GM21529 (cell line): Measurements from ENCODE around the gene RNF169.

Experiments
- ATAC-seq: cut with Tn5 transposase; IDR thresholded peaks from one replicate; pipeline ENCODE4 v1.9.1; 2021; ENCODE audit not compliant: unreplicated experiment

The RNF169 gene, protein sequence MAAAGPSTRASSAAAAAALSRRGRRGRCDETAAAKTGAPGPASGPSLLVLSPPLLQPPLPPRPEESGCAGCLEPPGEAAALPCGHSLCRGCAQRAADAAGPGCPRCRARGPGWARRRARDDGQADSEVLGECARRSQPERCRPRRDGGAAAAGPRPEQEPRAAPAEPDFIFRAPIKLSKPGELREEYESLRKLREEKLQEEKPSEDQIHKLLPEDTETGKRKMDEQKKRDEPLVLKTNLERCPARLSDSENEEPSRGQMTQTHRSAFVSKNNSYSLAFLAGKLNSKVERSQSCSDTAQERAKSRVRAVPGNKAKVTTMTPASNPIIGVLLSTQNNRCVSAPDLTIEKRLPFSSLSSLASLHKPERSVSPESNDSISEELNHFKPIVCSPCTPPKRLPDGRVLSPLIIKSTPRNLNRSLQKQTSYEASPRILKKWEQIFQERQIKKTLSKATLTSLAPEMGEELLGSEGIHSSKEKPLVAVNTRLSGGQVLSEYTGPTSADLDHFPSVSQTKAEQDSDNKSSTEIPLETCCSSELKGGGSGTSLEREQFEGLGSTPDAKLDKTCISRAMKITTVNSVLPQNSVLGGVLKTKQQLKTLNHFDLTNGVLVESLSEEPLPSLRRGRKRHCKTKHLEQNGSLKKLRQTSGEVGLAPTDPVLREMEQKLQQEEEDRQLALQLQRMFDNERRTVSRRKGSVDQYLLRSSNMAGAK

DNA sequence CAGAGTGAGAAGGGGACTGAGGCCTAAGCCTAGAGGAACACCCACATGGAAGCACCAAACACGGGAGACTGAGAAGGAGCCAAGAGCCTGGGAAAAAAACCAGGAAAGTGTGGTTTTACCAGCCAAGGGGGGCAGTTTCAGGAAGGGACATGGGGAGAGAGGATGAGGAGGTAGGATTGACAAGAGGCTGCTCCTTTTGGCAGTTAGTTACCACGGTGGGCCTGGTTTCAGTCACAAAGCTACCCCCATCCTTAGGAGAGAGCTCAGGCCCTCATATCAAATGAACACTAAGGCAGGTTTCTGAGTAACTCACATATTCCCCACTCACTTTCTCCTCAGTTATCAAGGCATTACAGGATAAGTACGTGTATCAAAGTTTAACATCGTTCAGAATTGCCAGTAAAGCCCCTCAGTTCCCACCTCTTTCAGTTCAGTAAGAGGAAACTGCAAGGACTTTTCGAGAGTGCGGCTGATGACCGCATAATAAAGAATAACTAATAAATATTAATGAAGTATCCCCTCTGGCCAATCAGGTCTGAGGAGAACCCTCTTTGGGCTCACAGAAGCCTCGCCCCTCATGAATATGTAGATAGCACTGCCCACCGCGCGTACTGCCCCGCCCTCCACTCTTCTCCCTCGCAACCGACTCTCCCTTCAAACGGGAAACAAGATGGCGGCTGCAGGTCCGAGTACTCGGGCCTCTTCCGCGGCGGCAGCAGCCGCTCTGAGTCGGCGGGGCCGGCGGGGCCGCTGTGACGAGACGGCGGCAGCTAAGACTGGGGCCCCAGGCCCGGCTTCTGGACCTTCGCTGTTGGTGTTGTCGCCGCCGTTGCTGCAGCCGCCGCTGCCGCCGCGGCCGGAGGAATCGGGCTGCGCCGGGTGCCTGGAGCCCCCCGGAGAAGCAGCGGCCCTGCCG lies at the start of gene RNF169:
RNF169 (plus strand) TSS at position 639 of the 916 bp plus-strand sequence; CDS start at position 671, 32 bp downstream.
- ATAC-seq = peak; percentile 99

DNA sequence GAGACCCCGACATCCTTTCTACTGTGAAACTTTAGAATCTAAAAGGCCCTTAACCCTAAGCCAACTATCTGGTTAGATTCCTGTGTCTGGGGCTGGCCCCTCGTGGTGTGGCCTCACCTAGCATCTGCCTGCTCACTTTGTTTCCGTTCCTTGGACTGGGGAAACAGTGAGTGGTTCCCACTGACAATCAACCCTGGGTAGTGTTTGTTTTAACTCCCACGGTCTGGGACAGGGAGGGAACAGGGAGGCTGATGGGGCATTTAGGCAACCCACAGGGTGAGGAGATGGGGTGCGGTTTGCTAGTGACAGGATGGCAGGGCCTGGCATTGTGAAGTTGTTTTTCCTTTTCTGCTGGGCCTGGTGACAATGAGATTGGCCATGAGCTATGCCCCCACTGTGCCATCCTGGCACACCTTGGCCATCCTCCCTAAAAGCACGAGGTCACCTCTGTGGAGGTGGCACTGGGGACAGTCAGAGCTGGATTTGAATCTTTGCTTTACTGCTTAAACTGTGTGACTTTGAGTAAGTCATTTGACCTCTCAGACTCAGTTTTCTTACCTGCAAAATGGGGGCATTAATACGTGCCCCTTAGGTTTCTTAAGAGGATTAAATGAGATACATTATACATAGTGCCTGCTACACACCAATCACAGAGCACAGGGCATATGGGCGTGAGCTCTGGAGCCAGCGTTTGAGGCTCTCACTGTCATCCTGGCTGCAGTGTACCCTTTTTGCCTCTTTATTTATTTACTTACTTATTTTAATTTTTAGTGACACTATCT lies 48.8 kb upstream of the RNF169 start:
- no peak for ATAC-seq

DNA sequence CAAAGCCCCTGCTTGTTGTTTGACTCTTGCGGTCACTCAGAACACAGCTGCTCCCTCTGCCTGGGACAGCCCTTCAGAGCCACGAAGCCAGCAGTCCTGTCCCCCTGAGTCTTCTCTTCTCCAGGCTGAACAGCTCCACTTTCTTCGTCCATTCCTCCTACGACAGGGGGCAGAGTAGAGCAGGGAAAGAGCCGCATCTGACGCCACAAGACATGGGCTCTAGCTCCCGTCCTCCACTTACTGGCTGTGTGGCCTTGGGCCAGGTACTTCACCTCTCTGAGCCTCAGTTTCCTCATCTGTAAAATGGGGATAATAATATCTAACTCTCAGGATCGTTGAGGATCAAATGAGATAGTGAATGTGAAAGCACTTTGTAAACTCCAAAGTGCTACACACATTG lies 47.3 kb upstream of the RNF169 start:
- ATAC-seq = no peak

DNA sequence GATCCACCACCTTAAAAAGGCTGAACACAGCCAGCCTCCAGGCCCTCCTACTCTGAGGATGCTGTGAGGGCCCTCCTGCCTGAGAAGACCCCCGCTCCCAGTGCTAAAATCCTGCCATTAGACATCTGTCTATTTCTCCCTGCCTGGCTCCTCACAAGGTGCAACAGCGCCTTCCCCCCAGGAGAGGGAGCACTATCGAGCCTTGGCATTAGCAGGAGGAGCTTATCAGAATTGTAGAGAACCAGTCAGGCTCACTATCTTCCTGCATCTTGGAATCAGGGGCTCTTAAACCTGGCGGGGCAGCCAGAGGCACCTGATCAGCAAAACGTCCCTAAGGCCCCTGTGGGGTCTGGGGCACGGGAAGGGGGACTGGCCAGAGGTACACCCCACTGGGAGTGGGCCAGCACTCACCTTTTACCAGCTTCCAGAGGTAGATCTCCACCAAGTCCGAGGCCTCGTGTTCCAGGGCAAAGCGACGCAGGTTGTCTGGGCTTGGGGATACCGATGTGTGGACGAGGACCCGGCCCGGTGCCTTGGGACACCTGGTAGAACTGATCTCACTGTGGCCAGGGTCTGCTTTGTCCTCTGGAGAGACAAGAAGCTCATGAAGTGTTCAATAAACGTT lies 46.2 kb upstream of the RNF169 start:
- ATAC-seq = no peak

DNA sequence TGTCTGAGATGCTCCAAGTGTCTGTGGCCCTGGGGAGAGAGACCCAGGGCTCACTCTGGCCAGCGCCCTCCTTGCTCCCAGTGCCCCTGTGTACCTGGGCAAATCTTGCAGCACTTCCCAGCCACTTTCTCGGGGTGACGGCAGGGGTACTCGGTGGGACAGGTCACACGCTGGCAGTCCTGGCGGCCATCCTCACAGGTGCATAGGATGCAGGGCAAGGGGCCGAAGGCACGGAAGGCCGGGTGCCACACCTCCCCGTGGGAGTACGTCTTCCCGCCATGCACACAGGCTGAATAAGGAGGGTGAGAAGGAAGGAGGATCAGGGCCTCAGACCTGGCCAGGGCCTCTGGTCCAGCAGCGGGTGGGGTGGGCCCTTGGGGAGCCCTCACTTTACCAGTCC lies 45.4 kb upstream of the RNF169 start:
- no peak for ATAC-seq

DNA sequence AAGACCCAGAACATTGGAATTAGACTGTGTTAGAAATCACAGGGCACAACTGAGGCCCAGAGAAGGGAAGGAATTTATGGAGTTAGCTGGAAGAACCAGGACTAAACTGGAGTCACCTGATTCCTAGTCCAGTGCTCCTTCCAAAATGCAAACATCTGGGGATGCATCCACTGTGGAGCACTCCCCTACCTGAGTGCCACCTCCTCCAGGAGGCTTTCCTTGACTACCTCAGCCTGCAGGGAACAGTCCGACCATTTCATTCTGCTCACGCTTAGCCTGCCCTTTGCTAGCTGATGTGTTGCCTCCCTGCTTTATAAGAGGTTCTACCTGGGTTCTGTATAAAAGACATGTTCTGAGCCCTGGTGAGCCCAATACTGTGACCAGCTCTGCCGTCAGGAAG lies 41.5 kb upstream of the RNF169 start:
- ATAC-seq = no peak

DNA sequence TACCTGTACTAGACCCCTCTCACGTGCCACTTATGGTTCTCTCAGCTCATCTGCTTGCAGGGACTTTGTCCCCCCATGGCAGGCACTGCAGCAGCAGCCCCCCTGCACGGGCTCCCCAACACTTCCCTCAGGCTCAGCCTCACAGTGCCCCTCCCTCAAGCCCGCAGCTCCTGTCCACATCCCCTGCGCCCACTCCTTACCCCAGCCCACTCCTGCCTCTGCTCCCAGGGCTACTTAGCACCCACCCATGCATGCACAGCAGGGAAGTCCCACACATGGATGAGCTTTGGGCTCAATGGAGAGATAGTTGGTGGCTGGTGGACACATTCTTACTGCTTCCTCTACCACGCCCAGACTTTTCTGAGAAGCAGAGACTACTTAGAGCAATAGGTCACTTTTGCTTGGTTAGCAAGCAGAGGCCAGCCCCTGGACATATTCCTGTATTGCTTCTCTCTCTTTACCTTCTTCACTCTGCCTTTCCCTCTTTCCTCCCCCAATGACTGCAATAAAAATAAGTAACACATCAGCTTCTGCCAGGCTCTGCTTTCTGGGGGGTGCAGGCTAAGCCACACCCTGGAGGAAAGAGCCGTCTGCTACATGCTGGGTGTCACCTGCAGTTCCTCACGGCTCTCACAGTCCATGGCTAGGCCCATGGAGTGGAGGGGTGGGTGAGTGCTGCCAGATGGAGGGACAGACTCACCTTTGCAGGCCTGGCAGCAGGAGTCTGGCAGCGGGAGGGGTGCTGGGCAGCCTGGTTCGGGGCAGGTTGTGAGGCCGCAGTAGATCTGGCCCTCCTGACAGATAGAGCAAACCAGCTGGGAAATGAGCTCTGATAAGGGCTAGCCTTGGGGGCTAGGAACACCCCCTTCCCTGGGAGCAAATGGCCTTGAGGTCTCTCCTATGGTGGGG lies 40.8 kb upstream of the RNF169 start:
- no peak for ATAC-seq

DNA sequence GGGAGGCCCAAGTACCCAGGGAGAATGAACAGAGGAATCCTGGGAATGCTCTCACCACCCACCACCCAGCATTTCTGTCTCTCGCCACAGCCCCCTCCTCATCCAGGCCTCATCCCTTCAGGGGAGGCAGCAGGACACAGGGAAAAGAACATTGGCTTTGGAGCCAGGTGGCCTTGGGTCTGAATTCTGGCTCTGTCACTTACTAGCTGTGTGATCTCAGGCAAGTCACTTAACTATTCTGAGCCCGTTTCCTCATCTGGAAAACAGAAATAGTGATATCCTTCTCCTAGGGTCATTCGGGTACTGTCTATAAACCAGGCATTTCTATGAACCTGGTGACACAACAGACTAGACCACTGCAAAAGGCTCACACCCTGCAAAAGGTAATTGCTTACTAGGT lies 39.5 kb upstream of the RNF169 start:
- no peak for ATAC-seq

DNA sequence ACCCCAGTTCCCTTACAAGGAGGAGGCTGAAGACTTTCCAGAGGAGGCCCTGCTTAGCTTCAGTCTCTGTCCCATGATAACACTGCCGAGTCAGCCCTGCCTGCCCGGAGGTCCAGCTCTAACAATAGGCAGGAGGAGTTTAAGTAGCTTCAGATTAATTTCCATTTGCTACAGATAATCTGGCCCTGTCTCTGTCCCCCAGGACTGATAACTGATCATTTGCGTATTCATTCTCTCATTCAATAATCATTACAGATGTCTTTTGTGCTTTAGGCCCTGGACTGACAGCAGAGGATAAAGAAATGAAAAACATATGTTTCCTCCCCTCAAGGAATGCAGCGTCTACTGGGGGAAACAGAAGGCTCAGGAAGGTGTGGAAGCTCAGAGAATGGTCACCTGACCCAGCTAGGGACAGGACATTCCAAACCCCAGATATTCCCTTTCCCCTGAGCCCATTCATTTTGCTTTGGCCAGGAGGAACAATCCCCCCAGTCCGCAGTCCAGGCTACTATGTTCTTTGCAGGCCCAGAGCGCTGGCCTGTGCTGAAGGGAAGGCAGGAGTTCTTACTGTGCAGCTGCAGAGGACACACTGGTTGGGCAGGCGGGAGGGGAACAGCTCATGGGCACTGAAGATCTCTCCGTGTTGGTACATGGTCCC lies 38.2 kb upstream of the RNF169 start:
- no peak for ATAC-seq

DNA sequence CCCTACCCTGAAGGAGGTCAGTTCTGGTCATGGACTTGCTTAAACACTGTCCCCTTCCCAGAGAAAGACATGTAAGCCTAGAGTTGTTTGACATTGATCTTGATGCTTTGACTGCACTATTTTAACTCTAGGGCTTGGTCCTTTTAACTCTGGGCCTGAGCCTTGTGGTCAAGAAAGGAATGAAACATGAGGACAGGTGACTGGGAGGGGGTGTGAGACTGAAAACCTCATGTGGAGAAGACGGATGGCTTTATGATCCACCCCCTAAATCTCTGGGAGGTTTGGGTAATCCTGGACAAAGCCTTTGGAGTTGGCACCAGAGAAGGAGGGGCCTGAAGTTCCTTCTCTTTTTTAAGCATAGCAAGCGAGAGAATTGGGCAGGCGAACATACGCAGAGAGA lies 35.0 kb upstream of the RNF169 start:
- no peak for ATAC-seq

DNA sequence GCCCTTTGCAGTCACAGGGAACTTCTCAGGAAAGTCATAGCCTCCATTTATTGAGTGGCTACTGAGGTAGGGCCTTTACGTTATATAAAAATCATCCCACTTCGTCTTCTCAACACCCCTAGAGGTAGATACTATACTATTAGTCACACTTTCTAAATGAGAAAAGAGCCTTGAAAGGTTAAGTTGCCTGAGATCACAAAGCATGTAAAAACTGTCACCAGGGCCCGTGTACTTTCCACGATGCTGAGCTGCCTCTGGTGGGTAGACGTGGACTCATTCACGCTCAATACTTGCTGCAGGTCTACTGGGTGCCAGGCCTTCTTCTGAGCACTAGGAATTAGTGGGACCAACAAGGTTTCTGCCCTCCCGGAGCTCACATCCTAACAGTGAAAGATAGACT lies 33.7 kb upstream of the RNF169 start:
- no peak for ATAC-seq

DNA sequence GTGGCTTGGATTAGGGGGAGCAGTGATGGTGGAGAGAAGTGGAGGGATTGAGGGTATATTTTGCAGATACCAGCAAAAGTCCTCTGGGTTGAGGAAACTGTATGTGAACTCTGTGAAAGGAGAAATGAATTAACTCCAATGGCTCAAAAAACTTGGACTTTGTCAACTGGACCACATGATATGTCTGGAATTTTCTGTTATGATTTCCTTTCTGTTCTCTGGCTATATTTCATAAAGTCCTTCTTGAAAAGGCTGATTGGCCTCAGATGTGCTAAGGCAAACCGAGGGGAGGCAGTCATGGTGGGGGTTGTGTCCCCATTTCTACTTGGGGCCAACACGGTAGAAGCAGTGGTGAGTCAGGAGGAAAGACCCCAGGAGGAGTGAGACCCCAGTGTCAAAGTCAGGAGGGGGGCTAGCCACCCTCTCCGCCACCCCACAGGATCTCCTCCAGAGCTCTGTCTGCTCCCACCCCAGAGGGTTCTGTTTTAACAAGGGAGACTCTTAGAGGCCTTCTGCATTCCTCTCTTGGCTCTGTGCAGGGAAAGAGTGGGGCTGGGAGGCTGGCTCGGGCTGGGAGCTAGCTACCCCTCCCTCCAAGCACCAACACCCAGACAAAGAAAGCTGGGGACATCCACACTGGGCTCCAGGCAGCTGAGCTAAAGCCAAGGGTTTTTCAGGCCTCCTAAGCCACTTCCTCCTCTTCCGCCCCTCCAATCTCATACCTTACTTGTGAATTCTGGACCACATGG lies 31.3 kb upstream of the RNF169 start:
- ATAC-seq = no peak

DNA sequence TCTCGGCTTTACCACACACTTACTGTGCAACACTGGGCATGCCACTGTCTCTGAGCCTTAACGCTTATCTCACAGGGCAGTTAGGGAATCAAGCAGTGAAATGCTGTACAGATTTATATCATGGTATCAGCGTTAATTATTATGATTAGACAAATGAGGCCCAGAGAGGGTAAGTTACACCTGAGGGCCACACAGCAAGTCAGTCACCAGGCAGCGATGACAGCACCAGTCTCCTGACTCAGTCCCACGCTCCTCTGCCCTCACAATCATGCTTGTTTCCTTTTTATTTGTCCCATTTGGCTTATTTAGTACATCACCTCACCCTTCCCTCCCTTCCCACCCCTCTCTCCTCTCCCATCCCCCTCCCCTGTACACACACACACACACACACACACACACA lies 29.6 kb upstream of the RNF169 start:
- ATAC-seq = no peak

DNA sequence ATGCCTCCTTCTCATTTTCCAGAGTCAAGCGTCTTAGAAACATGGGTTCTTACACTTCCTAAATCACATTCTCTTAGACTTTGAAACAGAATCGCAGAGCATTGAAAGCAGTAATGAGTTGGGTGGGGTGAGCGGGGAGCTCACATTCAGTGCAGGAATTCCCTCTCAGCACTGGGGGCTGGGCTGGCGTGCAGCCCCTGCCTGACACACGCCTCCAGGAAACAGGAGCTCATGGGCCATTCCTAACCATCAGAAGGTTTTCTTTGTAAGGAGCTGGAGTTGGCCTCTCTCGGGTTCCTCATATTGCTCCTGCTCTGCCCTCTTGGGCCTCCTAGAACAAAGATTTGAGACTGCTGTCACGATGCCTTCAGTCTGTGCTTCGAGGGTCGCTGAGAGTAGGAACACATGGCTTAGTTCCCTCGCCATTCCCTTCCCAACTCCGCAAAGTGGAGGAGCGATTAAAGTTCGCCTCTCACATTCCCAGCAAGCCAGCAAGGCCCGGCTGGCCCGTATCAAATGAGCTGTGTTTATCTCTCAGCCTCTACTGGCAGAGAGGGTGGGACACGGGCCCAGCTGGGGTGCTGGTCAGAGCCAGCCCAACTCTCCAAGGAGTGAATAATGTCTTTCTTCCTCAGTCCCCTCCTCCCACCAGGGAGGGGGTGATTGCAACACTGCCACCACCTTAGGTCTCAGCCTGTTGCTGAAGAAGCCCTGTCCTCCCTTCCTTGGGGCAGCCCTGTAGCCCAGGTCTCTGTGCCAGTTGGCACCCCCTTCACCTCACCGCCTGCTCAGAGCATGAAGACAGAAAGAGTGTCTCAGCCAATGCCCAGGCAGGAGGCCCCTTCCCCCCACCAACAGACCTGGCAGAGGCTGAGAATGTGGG lies 27.8 kb upstream of the RNF169 start:
- no peak for ATAC-seq

DNA sequence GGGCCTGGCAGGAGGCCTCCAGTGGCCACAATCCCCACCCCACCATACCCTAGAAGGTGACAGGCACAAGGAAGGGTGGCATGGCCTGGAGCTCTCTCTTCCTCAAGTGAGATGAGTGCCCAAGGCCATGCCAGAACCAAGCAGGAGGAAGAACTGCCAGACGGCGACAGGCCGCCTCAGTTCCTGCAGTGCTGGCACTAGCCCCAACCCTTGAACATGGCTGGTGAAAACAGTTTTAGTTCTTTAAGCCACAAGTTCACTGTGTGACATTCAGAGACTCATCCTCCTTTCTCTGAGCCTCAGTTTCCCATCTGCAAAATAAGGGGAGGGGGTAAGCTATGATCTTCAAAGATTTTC lies 27.2 kb upstream of the RNF169 start:
- ATAC-seq = no peak

DNA sequence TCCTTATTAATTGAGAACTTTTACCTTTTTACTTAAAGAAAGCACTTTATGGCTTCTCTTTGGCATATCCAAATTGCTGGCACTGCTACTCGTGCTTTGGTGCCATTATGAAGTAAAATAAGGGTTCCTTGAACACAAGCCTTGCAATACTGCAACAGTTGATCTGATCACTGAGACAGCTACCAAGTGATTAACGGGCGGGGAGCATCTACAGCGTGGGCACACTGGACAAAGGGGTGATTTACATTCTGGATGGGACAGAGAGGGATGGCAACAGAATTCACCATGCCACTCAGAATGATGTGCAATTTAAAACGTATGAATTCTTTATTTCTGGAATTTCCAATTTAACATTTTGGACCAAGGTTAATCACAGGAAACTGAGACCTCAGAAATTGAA lies 25.1 kb upstream of the RNF169 start:
- no peak for ATAC-seq

DNA sequence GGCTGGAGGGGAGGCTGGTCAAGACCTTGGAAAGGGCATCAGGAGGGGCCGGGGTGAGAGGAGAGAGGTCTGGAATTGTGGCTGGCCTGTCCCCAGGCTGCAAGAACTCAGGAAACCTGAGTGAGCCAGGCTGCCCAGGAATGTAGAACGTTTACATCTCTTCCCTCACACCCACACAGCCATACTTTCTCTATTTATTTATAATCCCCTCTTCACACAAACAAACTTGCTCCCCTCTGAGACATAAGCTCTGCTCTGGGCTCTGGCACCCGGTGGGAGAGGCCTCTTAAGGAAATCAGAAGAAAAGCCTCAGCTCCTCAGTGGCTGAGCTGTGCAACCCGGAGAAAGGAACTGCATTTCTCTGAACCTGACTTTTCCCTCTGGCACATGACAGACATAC lies 22.9 kb upstream of the RNF169 start:
- no peak for ATAC-seq
